GM12872 (cell line): Measurements from ENCODE around the gene LAMB4.

Experiments used
- CTCF ChIP-seq: IDR thresholded peaks from 3 replicates; pipeline ENCODE4 v1.5.1; 2011; ENCODE audit warnings: low read depth, mild to moderate bottlenecking, low read length, moderate library complexity; ENCODE audit not compliant: insufficient read depth

The LAMB4 gene

GRCh38 chr7:108165723-108166122 is 35.6 kb upstream of the LAMB4 start:
- no peak for TF ChIP-seq CTCF

GRCh38 chr7:108164946-108165345 is 34.8 kb upstream of the LAMB4 start:
- TF ChIP-seq CTCF, result no peak

- no peak for TF ChIP-seq CTCF
Measured at GRCh38 chr7:108164342-108164741, 34.2 kb upstream of the LAMB4 start.

- no peak for TF ChIP-seq CTCF
Measured at GRCh38 chr7:108158776-108159175, 28.6 kb upstream of the LAMB4 start.

GRCh38 chr7:108157606-108158335 is 27.6 kb upstream of the LAMB4 start:
- TF ChIP-seq CTCF, result no peak

GRCh38 chr7:108156897-108157605 is 26.9 kb upstream of the LAMB4 start:
- TF ChIP-seq CTCF, result no peak

GRCh38 chr7:108152198-108152597 is 22.0 kb upstream of the LAMB4 start:
- TF ChIP-seq CTCF, result no peak
